WTC11 (cell line): Measurements from ENCODE around the gene MKLN1.

Experiments
- CTCF ChIP-seq: fragments of 200-600 bp; IDR thresholded peaks from 2 replicates; pipeline ENCODE4 v1.8.0; 2022; ENCODE audit warnings: antibody characterized with exemption
- TF ChIP-seq, protein P1 (sequence below): sonication (generic); formaldehyde crosslinking; conservative IDR thresholded peaks from 2 replicates; pipeline ENCODE4 v1.8.1; 2022; ENCODE audit warnings: mild to moderate bottlenecking, missing genetic modification reagents

- no peak for TF ChIP-seq CTCF
- TF ChIP-seq, protein P1, sequence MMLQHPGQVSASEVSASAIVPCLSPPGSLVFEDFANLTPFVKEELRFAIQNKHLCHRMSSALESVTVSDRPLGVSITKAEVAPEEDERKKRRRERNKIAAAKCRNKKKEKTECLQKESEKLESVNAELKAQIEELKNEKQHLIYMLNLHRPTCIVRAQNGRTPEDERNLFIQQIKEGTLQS (CRISPR knock-in tag): no peak
Measured at GRCh38 chr7:131462059-131462458, 134.4 kb downstream of the MKLN1 start.
